ENCODE data around the gene EPX.

The EPX gene

GRCh38 chr17:58247511-58248363, 55.2 kb downstream of the EPX start:
- Histone ChIP-seq H3K4me3 (ENCODE audit: low read length) (no peak overlapping the region), H3K27me3 (ENCODE audit: control insufficient read depth, insufficient read depth, low read length) (peaks cover 39% of the 10 kb centered on the region), H3K4me1 (ENCODE audit: control insufficient read depth, insufficient read depth, low read length) (peaks cover 13% of the 10 kb centered on the region), H3K9ac (ENCODE audit: low read length) (no peak overlapping the region), H3K36me3 (ENCODE audit: control insufficient read depth, insufficient read depth, low read length) (no peaks in the 10 kb centered on the region), H3K9me3 (ENCODE audit: control insufficient read depth, low read length) (no peaks in the 10 kb centered on the region)

GRCh38 chr17:58248955-58249269, 56.4 kb downstream of the EPX start:
- H3K36me3 ChIP-seq (ENCODE audit: control insufficient read depth, insufficient read depth, low read length): no peaks in the 10 kb centered on the region
- peaks cover 13% of the 10 kb centered on the region for H3K4me1 ChIP-seq (ENCODE audit: control insufficient read depth, insufficient read depth, low read length)
- peaks cover 36% of the 10 kb centered on the region for H3K27me3 ChIP-seq (ENCODE audit: control insufficient read depth, insufficient read depth, low read length)
- peak overlapping the region; percentile 59 for H3K9ac ChIP-seq (ENCODE audit: low read length)
- H3K9me3 ChIP-seq (ENCODE audit: control insufficient read depth, low read length): no peaks in the 10 kb centered on the region
- H3K4me3 ChIP-seq (ENCODE audit: low read length): no peak overlapping the region

GRCh38 chr17:58249270-58250133, 57.0 kb downstream of the EPX start:
- no peaks in the 10 kb centered on the region for H3K9me3 ChIP-seq (ENCODE audit: control insufficient read depth, low read length)
- H3K9ac ChIP-seq (ENCODE audit: low read length): peak overlapping the region; percentile 59
- H3K27me3 ChIP-seq (ENCODE audit: control insufficient read depth, insufficient read depth, low read length): peaks cover 36% of the 10 kb centered on the region
- H3K36me3 ChIP-seq (ENCODE audit: control insufficient read depth, insufficient read depth, low read length): no peaks in the 10 kb centered on the region
- no peak overlapping the region for H3K4me3 ChIP-seq (ENCODE audit: low read length)
- peaks cover 13% of the 10 kb centered on the region for H3K4me1 ChIP-seq (ENCODE audit: control insufficient read depth, insufficient read depth, low read length)

- no peaks in the 10 kb centered on the region for H3K36me3 ChIP-seq (ENCODE audit: control insufficient read depth, insufficient read depth, low read length)
- H3K27me3 ChIP-seq (ENCODE audit: control insufficient read depth, insufficient read depth, low read length): peaks cover 39% of the 10 kb centered on the region
- peaks cover 13% of the 10 kb centered on the region for H3K4me1 ChIP-seq (ENCODE audit: control insufficient read depth, insufficient read depth, low read length)
- H3K4me3 ChIP-seq (ENCODE audit: low read length): no peak overlapping the region
- H3K9ac ChIP-seq (ENCODE audit: low read length): no peak overlapping the region
- H3K9me3 ChIP-seq (ENCODE audit: control insufficient read depth, low read length): no peaks in the 10 kb centered on the region
These were observed 58.0 kb downstream of the EPX start for GRCh38 chr17:58250344-58251011.

GRCh38 chr17:58252141-58252540, 59.6 kb downstream of the EPX start:
- H3K9me3 ChIP-seq (ENCODE audit: control insufficient read depth, low read length): no peaks in the 10 kb centered on the region
- no peaks in the 10 kb centered on the region for H3K36me3 ChIP-seq (ENCODE audit: control insufficient read depth, insufficient read depth, low read length)
- H3K27me3 ChIP-seq (ENCODE audit: control insufficient read depth, insufficient read depth, low read length): peaks cover 39% of the 10 kb centered on the region
- H3K9ac ChIP-seq (ENCODE audit: low read length): no peak overlapping the region
- H3K4me3 ChIP-seq (ENCODE audit: low read length): no peak overlapping the region
- peaks cover 13% of the 10 kb centered on the region for H3K4me1 ChIP-seq (ENCODE audit: control insufficient read depth, insufficient read depth, low read length)

- no peaks in the 10 kb centered on the region for H3K36me3 ChIP-seq (ENCODE audit: control insufficient read depth, insufficient read depth, low read length)
- H3K9me3 ChIP-seq (ENCODE audit: control insufficient read depth, low read length): no peaks in the 10 kb centered on the region
- peaks cover 13% of the 10 kb centered on the region for H3K4me1 ChIP-seq (ENCODE audit: control insufficient read depth, insufficient read depth, low read length)
- H3K27me3 ChIP-seq (ENCODE audit: control insufficient read depth, insufficient read depth, low read length): peaks cover 39% of the 10 kb centered on the region
- H3K4me3 ChIP-seq (ENCODE audit: low read length): no peak overlapping the region
- H3K9ac ChIP-seq (ENCODE audit: low read length): no peak overlapping the region
These were observed 60.6 kb downstream of the EPX start for GRCh38 chr17:58253082-58253481.
